GM12874 (cell line): ENCODE data around the gene PARD6G.

Experiments
- CTCF ChIP-seq: IDR thresholded peaks from 2 replicates; pipeline ENCODE4 v1.5.1; 2011; ENCODE audit warnings: low read depth, mild to moderate bottlenecking, control low read depth, low read length, moderate library complexity; ENCODE audit not compliant: insufficient read depth

The PARD6G gene

GRCh38 chr18:80239830-80240229, 7.5 kb downstream of the PARD6G start:
- no peak for TF ChIP-seq CTCF

- no peak for TF ChIP-seq CTCF
These were observed 8.6 kb downstream of the PARD6G start for GRCh38 chr18:80238651-80239260.

DNA sequence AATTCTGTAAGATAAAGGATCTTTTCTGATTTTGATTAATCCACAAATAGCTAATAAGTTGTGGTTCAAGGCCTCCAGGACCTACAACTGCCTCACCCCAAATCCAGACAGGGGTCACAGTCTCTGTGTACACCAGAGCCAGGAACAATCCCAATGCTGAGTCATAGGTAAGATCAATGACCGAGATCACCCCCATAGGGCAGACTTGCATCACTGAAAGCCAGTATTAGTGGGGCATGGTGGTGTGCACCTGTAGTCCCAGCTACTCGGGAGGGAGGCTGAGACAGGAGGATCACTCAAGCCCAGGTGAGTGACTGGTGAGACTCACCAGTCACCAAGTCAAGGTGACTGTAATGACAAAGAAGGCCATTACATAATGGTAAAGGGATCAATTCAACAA, 12.9 kb downstream of the PARD6G start:
- TF ChIP-seq CTCF = no peak

GRCh38 chr18:80233899-80234298, 13.4 kb downstream of the PARD6G start:
- no peak for TF ChIP-seq CTCF

- TF ChIP-seq CTCF = no peak
These were observed 14.0 kb downstream of the PARD6G start for GRCh38 chr18:80233201-80233835.

GRCh38 chr18:80232710-80233109, 14.6 kb downstream of the PARD6G start:
- no peak for TF ChIP-seq CTCF

GRCh38 chr18:80232030-80232429, 15.3 kb downstream of the PARD6G start:
- no peak for TF ChIP-seq CTCF
